Astrocyte of the cerebellum (primary cell): ENCODE results near the gene ATP1A2.

ENCODE experiments used
- DNase-seq: peaks from one replicate; pipeline ENCODE4 v3.0.0-alpha.2; 2011; ENCODE audit warnings: low read depth
- H3K4me3 ChIP-seq: 2 replicates; pipeline ENCODE4 v1.5.1; 2011; ENCODE audit warnings: mild to moderate bottlenecking, low read depth, low read length, moderate library complexity
- CTCF ChIP-seq: IDR thresholded peaks from 2 replicates; pipeline ENCODE4 v1.5.1; 2012; ENCODE audit warnings: low read length, low read depth, moderate library complexity, mild to moderate bottlenecking; ENCODE audit errors: missing control alignments
- in situ Hi-C: cut with HindIII; loops from 2 replicates; pipeline ENCODE4 v1.10.0; 2017; ENCODE audit warnings: low sequenced_read_pairs

The ATP1A2 gene

DNA sequence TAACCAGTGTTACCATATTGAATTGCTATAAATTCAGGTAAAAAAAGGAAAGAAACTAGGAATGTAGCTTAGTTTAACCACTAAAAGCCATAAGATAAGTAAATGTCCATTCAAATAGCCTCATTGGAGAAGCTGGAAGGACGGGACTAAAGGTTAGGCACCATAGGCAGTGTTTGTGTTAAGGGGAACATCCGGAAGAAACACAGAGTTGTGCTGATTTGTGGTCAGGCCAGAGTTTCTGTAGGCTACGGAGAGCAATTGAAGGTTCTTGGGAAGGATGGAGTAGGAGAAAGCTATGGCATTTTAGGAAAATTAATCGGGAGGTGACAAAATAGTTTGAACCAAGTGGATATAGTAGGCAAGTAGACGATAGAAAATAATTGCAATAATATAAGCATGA is 44.3 kb upstream of the ATP1A2 start:
- H3K4me3 ChIP-seq = no peak overlapping the region
- in situ Hi-C loops = no loop called here
- TF ChIP-seq CTCF = no peak
- no peak for DNase-seq

DNA sequence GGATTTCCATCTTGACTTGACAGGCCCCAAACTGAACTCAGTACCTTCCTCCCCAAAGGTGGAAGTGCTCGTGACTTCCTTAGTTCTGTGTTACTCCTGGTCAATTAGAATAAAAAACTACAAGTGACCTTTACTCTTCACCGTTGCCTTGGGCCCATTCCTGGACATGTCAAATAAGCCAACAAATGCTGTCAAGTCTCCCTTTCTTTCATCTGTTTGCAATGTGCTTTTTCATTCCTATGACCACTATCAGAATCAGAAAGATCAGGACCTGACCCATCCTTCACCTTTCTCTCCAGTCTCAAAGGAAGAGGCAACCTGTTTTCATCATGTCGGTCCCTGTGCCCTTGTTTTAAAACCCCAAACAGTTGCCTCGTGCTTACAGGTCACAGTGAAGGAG is 40.7 kb upstream of the ATP1A2 start:
- no peak for TF ChIP-seq CTCF
- H3K4me3 ChIP-seq = no peak overlapping the region
- in situ Hi-C loops = no loop called here
- DNase-seq = no peak

GRCh38 chr1:160075836-160076235 is 39.7 kb upstream of the ATP1A2 start:
- in situ Hi-C loops = no loop called here
- no peak for TF ChIP-seq CTCF
- H3K4me3 ChIP-seq = no peak overlapping the region
- no peak for DNase-seq

DNA sequence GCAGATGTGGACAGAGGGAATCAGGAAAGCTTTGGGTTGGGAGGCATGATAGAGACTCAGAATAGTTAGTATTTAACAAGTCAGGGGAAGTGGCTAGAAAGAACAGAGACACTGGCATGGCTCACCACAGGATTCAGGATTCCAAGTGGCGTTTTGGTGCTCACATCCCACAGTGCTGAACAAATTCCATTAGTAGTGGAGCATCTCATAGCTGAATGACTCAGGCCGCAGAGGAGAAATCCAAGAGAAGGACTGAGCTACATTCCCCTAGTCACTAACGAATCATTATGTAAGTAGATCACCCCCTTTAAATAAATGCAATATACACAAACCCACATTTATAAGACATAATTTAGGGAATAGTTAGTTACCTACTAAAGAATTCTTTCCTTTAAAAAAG is 39.3 kb upstream of the ATP1A2 start:
- no peak for TF ChIP-seq CTCF
- peak; percentile 59 for DNase-seq
- in situ Hi-C loops = no loop called here
- no peak overlapping the region for H3K4me3 ChIP-seq

- no peak for DNase-seq
- no peak for TF ChIP-seq CTCF
- H3K4me3 ChIP-seq = no peak overlapping the region
- in situ Hi-C loops = no loop called here
Observed at GRCh38 chr1:160077486-160077885, 38.1 kb upstream of the ATP1A2 start.

DNA sequence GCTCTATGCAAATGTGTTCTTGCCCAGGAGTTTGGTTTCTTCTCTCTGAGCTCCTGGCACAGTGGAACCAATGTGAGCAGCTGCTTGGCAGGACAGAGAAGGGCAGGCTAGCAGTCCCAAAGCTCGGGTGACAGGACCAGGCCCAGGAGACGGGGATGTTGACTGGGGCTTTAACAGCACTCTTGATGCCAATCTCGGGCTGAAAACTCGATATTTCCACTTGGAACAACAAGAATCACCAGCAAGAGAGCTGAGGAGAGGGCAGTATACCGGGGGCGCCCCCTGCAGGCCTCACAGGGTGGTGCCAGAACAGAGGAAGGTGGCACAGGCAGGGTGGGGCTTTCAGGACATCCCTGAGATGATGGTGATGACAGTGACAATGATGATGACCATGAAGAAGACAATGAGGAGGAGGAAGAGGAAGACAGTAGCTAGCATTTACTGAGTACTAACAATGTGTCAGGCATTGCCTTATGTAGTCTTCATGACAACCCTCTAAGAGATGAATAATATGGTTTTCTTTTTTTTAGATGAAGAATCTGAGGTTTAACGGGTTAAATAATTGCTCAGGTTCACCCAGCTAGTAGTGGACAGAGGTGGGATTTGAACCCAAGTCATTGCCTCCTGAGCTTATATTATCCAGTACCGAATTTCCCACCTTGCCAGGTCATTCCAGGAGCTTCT is 36.9 kb upstream of the ATP1A2 start:
- TF ChIP-seq CTCF = peak; percentile 72
- DNase-seq = no peak
- in situ Hi-C loops = no loop called here

More for the DNA sequence above, 36.9 kb upstream of the ATP1A2 start:
- no peak overlapping the region for H3K4me3 ChIP-seq
